GM23248 (cell line): Measurements from ENCODE around the gene NR1H4.

Experiments
- EZH2 ChIP-seq: fragments of 200-600 bp; sonication (generic); IDR thresholded peaks from 2 replicates; pipeline ENCODE4 v1.6.1; 2018; ENCODE audit warnings: antibody characterized with exemption, mild to moderate bottlenecking; ENCODE audit not compliant: insufficient read depth, poor library complexity, severe bottlenecking
- EZH2phosphoT487 ChIP-seq: fragments of 200-600 bp; sonication (generic); IDR thresholded peaks from 2 replicates; pipeline ENCODE4 v1.6.1; 2018; ENCODE audit warnings: antibody characterized with exemption, moderate library complexity, mild to moderate bottlenecking, low read depth; ENCODE audit not compliant: insufficient read depth

DNA sequence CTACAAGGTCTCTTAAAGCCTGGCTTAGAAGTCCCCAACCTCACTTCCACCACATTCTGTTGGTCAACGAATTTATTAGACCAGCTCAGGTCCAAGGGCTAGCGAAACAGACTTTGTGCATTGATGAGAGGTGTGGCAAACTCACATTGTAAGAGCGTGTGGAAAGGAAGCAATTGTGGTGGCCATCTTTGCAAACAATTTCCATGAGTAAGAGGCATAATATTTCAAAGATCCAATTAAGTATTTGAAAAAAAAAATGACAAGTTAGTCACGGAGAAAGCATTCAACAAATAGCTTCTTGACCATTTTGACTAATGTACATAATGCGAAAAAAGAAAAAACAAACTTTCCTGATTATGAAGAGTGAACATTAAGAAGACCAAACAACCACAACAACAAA, 7.4 kb downstream of the NR1H4 start:
- TF ChIP-seq EZH2 (no peak), EZH2phosphoT487 (no peak)
